IMR-90 (cell line): ENCODE results near the gene GLCCI1.

ENCODE experiments used
- CEBPB ChIP-seq: IDR thresholded peaks from 2 replicates; pipeline ENCODE4 v1.6.1; 2012; ENCODE audit warnings: low read depth, low read length, improper control_type of control experiment
- CTCF ChIP-seq: conservative IDR thresholded peaks from 2 replicates; pipeline ENCODE4 v1.5.1; 2012; ENCODE audit warnings: mild to moderate bottlenecking, low read depth, low read length, improper control_type of control experiment
- ELK1 ChIP-seq: fragments of 150-350 bp; IDR thresholded peaks from 2 replicates; pipeline ENCODE4 v1.6.1; 2016; ENCODE audit warnings: low read depth, mild to moderate bottlenecking, low read length, moderate library complexity, borderline replicate concordance
- MXI1 ChIP-seq: IDR thresholded peaks from 2 replicates; pipeline ENCODE4 v1.6.1; 2012; ENCODE audit warnings: low read depth, mild to moderate bottlenecking, low read length, moderate library complexity, borderline replicate concordance
- POLR2A ChIP-seq: IDR thresholded peaks from 2 replicates; pipeline ENCODE4 v1.6.1; 2012; ENCODE audit warnings: mild to moderate bottlenecking, low read depth, low read length
- RAD21 ChIP-seq: IDR thresholded peaks from 2 replicates; pipeline ENCODE4 v1.6.1; 2012; ENCODE audit warnings: low read length, improper control_type of control experiment
- RCOR1 ChIP-seq: IDR thresholded peaks from 2 replicates; pipeline ENCODE4 v1.6.1; 2012; ENCODE audit warnings: mild to moderate bottlenecking, low read length, improper control_type of control experiment; ENCODE audit not compliant: insufficient replicate concordance
- RFX5 ChIP-seq: IDR thresholded peaks from 2 replicates; pipeline ENCODE4 v1.8.0; 2012; ENCODE audit warnings: low read depth, mild to moderate bottlenecking, low read length, moderate library complexity
- SMC3 ChIP-seq: fragments of 150-350 bp; IDR thresholded peaks from 2 replicates; pipeline ENCODE4 v1.6.1; 2016; ENCODE audit warnings: low read depth, mild to moderate bottlenecking, antibody characterized with exemption, low read length, moderate library complexity

GRCh38 chr7:7976677-7977076 lies 8.1 kb downstream of the GLCCI1 start:
- TF ChIP-seq CTCF (no peak), POLR2A (no peak), RCOR1 (no peak), CEBPB (no peak), RFX5 (no peak), ELK1 (no peak), SMC3 (no peak), MXI1 (no peak), RAD21 (no peak)
